Activated naive CD8-positive, alpha-beta T cell treated with anti-CD3 and anti-CD28 coated beads, Interleukin-2, amount 50 U/mL, for 16 hours (primary cell): ENCODE results near the gene INSYN2B.

Source experiments
- DNase-seq: peaks from one replicate; pipeline ENCODE4 v3.0.0-alpha.2; 2020; ENCODE audit warnings: low read depth, low spot score

The INSYN2B gene

GRCh38 chr5:169980418-169981053, at the start of gene INSYN2B:
TSS of gene INSYN2B (minus strand) at chr5:169980495. CDS start at chr5:169883898, 96,597 bp downstream.
- no peak for DNase-seq

- no peak for DNase-seq
Observed at GRCh38 chr5:170028124-170028523, 47.8 kb upstream of the INSYN2B start.

GRCh38 chr5:170025853-170026252, 45.6 kb upstream of the INSYN2B start:
- no peak for DNase-seq

DNA sequence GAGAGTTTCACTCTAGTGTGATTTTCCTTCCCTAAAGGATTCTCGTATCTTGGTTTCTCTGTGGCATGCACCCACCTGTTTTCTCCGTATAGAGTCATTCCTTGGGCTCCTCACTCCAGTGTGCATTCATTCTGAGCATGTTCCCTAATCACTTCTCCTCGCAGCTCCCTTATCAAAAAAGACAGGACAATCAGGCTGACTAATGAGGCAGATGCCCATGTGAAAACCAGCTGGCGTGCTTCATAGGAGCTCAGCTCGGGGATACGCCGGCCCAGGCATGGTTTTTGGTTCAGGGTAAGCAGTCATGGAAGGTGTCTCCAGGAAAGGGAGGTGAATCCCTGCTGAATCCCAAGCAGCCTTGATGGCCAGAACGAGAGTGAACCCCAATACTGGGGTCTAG, 41.2 kb upstream of the INSYN2B start:
- DNase-seq, result no peak

GRCh38 chr5:170020423-170020822, 40.1 kb upstream of the INSYN2B start:
- DNase-seq, result no peak

GRCh38 chr5:170012622-170013021, 32.3 kb upstream of the INSYN2B start:
- no peak for DNase-seq

DNA sequence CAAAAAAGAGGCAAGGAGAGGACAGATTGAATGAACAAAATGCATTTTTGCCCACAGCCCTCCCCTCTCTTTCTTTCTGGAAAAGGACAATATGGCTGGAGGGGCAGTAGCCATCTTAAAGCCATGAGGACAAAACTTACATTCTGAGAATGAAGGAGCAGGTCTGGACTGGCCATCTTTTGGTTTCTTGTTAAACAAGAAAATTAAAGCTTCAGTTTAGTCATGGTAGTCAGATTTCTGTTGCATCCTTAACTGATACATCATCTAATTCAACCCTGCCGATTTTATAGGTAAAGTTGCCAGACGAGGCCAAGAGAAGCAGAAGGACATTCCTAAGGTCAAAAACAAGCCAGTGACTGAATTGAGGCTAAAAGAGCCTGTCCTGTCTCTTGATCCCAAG, 31.5 kb upstream of the INSYN2B start:
- DNase-seq, result no peak

- DNase-seq, result no peak
Observed at GRCh38 chr5:170010595-170010994, 30.3 kb upstream of the INSYN2B start.

DNA sequence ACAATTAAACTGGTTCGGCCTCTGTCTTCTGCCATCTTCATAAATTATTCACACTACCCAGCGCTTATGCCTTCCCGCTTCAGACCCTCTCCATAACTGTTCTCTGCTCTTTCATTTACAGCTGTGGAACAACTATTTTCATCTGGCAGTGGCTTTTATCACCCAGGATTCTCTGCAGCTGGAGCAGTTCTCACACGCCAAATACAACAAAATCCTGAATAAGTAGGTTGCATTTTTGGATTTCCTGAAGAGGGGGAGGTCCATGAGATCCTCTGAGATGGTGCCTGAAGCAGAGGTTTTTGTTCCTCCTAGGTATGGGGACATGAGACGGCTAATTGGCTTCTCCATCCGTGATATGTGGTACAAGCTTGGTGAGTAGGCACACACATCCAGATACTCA, 28.1 kb upstream of the INSYN2B start:
- no peak for DNase-seq

- DNase-seq, result no peak
Observed at GRCh38 chr5:170006021-170006420, 25.7 kb upstream of the INSYN2B start.

DNA sequence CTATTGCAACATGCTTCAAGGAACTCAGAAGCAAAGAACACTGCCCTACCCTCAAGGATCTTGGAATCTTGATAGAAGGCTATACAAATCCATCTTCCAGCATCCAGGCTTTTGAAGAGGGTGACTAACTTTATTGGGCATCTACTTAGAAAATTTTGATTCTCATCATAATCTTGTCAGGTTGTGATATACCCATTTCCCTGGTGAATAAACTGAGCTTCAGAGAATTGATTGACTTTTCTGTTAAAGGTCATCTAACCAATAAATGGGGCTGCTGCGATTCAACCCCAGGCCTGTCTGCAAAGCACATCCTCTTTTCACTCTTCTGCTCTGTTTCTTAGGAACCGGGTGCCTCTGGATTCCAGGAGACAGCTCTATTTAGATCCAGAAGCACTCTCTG, 19.9 kb upstream of the INSYN2B start:
- no peak for DNase-seq

DNA sequence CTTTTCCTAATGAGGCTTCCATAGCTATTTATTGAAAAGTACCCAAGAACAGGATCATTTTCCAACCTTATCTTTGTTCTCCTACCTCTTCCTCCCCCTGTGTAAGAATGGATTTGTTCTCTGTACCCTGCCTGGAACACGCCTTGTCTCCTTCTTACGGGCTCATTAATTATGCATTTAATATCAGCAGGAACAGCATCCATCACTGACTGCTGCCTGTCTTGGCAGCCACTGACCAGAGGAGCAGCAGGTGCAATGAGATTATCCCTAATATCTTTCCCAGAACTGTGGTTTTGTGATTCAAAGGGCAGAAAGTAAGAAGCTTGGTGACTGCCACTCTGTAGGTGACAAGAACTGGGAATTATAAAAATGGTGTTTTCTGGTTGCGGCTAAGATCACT, 19.3 kb upstream of the INSYN2B start:
- no peak for DNase-seq

GRCh38 chr5:169997798-169998197, 17.5 kb upstream of the INSYN2B start:
- no peak for DNase-seq

DNA sequence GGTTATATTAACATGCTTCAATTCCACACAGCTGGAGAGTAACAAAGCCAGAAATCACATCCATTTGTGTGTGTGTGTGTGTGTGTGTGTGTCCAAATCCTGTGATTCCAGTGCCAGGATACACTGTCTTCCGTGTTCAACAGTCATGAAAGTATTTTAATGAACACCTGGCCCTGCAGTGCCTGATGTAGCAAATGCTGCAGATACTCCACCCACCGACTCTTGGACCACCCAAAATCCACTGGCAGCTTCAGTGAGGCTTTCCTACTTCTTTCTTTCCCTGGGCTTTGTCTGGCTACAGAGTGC, 13.1 kb upstream of the INSYN2B start:
- no peak for DNase-seq

- DNase-seq, result no peak
Observed at GRCh38 chr5:169992789-169993484, 12.6 kb upstream of the INSYN2B start.

- DNase-seq, result no peak
Observed at GRCh38 chr5:169991115-169991869, 11.0 kb upstream of the INSYN2B start.

- no peak for DNase-seq
Observed at GRCh38 chr5:169989365-169989764, 9.1 kb upstream of the INSYN2B start.

- DNase-seq, result no peak
Observed at GRCh38 chr5:169988947-169989346, 8.7 kb upstream of the INSYN2B start.

DNA sequence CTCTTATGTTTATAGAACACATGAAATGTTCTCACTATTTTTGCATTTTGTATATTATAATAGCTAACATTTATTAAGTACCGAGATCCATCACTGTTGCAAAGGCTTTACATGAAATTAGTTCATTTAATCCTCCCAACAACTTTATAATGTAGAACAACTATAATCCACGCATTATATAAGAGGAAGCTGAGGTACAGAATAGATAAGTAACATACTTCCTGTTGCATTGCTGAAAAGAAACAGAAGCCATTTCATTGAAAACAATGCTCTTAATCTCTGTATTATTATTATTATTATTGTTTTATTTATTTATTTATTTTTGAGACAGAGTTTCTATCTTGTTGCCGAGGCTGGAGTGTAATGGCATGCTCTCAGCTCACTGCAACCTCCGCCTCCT, 7.9 kb upstream of the INSYN2B start:
- DNase-seq, result no peak

DNA sequence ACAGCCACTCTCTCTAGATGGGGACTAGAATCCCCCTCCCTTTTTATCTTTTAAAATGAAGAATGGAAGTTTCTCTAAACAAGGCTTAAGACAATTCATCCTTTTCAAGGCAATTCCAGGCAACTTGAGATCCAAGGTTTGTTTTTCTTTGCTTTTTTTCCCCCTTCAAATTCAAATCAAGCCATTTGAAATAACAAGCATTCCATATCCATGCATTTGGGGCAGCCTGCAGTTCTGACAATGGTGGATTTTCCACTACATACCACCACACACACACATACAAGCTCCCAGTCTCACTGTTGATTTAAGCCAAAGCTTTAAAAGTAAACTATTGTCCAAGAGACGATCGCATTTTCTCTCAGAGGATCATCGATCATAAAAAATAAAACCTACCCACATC, 424 bp downstream of the INSYN2B start:
- DNase-seq, result no peak

DNA sequence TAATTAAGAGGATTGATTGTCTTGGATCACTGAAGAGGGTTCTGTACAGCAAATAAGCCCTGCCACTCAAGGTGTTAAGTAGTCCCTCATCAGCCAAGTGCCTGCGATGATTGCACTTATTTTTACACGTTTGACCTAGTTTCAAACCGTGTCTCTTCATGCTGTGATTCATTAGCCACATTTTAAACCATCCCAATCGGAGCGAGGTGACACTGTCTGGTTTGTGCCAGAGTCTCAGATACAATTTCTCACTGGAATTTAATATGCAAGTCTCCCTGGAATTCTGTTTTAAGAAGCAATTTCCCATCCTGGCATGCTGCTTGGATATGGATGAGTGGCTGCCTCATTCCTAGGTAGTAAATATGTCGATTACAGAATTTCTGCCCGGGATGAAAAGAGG, 1.6 kb downstream of the INSYN2B start:
- DNase-seq, result no peak

DNA sequence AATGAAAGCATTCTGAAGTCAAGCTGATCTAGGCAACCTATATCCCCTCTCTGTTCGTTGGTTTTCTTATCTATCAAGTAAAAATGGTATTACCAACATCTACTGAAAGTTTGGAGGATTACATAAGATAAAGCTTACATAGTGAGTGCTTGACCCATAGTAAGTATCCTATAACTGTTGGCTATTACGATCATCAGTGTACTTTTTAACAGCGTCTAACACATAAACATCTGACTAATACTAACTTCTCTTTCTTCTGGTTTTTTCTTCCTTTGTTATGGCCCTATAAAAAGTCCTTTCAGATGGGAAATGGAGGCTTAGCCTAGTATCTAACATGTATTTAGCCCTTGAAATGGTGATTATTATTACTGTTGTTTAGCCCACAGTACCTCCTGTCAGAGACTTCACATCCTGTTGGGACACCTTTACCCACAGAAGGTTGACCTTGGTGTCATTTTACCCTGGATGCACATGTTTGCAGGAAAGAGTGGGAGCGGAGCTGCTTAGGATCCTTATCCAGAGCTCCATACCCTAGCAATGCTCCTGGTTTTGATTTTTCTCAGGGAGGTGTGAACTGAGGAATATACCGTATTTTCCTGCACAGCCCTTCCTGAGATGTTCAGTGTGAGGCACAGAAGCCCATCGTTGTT, 6.0 kb downstream of the INSYN2B start:
- DNase-seq, result no peak

DNA sequence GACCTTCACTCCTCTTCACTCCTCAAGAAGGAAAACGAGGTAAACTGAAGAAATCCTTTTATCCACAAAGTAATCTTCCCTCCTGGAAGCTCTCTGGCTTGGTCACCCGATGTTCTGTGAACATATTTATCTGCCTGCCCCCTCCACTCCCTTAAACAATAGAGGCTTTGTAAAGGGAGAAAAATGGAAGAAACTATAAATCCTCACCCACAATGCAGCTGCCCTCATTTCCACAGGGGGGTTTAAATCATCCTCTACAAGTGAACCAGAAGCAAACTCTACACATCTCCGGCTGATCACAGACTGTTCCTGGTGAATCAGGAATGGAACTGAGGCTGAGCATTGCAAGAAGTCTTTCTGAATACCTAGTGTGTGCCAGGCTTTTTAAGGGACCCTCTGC, 7.2 kb downstream of the INSYN2B start:
- DNase-seq, result no peak
